Stimulated activated CD4-positive, alpha-beta T cell treated with anti-CD3 and anti-CD28 coated beads, Interleukin-15, amount 100 ng/mL, for 48 hours (primary cell): ENCODE results near the gene DLGAP5.

Experiments
- DNase-seq, 2 donors: peaks; one replicate each; pipeline ENCODE4 v3.0.0-alpha.2; 2020; ENCODE audit warnings: low read depth in 2 of 2

Gene DLGAP5

DNA sequence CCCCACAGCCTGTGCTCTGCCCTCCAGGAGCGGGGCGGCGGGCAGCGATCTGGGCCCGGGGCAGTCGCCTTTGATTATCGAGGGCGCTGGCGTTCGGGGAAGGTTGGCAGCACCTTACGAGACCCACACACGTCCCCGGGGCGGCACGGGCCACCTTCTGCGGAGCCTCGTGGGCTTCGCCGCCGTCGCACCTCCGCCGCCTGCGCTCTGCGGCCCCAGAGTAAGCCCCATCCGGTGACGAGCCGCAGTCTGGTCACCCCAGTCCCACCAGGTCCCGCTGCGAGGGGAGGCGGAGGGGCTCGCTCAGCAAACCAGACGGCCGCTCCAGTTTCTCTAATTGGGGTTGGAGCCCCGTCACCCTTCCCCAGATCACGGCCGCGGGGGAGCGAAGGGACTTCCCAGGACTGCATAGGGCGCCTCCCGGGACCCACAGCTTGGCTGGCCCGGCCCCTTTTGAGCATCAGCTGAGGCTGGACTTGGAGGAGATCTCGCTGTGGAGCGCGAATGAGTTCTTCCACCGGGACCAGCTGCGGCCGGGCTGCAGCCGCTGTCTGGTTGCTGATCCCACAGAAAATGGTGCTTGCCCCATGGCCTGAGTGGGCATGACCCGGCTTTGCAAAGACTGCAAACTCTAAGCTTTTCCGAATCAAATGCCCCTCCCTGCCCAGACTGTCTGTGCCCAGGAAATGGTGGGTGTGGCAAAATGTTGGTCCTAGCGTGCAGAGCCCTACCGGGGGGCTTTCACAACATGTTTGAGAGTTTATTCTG lies 61.8 kb downstream of the DLGAP5 start:
- DNase-seq, result no peak

DNA sequence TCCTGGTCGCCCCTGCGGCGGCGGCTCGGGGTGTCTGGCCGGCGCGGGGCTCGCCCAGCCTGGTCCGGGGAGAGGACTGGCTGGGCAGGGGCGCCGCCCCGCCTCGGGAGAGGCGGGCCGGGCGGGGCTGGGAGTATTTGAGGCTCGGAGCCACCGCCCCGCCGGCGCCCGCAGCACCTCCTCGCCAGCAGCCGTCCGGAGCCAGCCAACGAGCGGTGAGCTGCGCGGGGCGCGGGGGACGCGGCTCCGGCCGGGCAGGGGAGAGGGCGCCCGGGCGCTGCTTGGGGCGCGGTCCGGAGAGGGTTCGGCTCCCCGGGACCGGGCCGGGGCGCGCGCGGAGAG lies 62.3 kb downstream of the DLGAP5 start, which contains the start of gene LGALS3:
Gene LGALS3, plus strand, starts transcription at position 167 of the 342 bp plus-strand sequence. CDS start 8,122 bp downstream, outside the sequence.
- no peak for DNase-seq

DNA sequence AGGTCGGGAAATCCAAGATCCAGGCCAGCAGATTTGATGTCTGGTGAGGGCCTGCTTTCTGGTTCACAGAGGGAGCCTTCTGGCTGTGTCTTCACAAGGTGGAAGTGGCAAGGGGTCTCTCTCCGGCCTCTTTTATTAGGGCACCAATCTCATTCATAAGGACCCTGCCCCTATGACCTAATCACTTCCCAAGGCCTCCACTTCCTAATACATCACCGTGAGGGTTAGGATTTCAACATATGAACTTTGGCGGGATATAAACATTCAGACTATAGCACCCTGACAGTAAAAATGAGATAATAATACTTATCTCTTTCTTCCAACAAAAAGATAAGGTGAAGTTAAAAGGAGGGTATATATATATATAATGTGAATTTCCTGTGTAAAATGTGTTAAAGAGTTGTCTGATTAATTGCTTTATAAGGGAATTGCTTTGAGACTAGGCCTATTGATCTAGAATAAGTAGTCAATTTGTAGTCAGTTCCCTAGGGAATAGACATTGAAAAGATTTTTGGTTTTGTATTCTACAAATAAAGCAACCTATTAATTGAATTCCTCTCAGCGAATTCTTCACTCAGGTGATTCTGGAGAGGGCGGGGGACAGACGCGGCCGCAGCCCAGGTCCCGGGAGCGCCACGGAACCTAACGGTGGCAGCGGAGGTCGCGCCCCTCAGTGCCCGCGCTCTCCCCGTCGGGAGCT lies 62.8 kb downstream of the DLGAP5 start:
- DNase-seq, result no peak

DNA sequence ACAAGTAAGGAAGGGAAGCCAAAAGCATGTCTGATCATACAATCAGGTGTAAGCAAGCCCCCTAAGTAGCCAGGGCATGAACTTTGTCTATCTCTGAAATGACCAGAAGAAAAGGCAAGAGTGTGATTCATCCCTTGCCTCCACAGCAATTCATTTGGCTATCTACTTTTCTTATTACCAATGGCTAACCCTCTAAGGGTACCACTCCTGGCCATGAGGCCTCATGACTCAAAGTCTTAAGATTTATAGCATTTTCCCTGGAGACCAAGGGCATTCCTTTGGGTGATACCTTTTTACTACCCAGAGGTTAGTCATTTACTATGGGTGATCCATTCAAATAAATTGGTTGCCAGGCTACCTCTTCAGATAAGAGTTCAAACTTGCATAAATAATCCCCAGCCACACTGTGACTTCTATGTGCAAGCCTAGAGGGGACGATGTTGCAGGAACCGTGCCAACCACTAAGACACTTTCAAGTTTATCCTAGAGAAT lies 63.9 kb downstream of the DLGAP5 start:
- no peak for DNase-seq

DNA sequence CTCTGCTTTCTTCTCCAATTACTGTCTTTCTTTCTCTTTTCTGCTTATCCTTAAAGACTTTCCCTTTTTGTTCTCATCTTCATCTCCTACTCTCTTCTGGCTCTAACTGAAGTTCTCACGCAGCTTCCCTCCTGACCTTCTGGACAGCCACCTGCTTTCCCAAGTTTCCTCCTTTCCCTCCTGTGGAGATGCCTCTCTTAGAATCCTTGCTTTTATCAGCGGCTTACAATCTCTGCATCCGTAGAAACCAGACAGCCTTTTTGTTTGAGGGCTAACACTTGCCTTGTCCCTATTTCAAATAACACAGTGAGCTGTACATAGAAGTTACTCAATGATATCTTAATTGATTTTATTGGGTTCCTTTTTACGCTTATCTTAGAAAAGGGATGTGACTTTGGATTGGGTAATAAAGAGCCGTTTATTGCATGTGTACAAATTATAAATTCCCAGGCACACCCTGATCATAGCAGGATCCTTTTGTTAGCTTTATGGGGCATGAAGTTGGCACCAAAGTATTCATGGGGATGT lies 64.4 kb downstream of the DLGAP5 start:
- no peak for DNase-seq

DNA sequence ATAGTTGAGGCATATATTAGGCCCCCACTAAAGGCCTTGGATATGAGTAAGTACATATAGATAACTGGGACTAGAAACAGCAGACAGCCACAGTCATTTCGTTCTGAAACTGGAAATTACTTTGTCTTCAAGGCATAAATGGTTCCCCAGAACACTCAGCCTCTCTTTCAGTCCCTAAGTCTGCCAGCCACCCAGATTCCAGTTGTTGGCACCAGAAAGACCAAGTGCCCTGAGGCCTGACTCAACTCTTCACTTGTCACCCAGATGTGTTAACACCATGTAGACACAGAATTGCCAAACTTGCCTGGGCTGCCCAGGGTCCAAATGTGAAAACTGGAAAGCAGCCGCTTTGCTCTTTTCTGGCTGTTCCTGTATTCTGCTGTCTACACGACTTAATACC lies 65.4 kb downstream of the DLGAP5 start:
- DNase-seq, result no peak

DNA sequence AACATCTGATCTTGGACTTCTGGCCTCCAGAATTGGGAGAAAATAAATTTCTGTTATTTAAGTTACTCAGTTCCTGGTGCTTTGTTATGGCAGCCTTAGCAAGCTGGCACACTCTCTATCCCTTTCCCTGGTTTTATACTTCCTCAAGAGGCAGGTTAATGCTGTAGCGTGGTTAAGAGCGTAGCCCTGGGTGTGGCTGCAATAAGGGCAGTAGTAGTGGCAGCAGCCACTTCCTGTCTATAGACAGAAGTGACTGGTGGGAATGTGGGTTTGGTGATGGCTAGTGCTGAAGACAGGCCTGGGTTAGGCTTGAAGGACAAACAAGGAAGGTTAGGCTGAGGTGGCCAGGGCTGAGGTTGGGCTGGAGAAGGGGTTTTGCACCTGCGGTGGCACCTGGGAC lies 66.0 kb downstream of the DLGAP5 start:
- no peak for DNase-seq

DNA sequence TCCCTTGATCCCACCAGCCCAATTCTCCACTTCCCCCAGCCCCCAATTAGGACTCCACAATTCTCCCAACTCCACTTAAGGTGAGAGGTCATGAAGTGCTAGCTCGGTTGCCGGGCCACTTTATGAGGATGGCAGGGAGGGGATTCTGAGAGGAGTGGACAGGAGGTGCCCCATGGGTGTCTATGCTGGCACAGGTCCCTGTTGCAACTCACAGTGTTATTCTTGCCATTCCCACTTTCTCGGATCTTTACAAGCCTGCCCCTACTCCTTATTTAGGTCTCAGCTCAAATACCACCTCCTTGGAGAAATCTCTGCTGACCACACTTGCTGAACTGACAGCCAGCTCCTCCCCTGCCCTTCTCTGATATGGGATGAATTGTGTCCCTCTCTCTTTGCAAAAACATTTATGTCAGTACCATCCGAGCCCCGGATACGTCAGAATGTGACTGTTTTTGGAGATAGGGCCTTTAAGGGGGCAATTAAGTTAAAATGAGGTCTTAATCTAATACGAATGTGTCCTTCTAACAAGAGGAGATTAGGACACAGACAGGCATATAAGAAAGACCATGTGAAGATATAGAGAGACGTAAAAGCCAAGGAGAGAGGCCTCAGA lies 66.5 kb downstream of the DLGAP5 start:
- DNase-seq, result no peak

DNA sequence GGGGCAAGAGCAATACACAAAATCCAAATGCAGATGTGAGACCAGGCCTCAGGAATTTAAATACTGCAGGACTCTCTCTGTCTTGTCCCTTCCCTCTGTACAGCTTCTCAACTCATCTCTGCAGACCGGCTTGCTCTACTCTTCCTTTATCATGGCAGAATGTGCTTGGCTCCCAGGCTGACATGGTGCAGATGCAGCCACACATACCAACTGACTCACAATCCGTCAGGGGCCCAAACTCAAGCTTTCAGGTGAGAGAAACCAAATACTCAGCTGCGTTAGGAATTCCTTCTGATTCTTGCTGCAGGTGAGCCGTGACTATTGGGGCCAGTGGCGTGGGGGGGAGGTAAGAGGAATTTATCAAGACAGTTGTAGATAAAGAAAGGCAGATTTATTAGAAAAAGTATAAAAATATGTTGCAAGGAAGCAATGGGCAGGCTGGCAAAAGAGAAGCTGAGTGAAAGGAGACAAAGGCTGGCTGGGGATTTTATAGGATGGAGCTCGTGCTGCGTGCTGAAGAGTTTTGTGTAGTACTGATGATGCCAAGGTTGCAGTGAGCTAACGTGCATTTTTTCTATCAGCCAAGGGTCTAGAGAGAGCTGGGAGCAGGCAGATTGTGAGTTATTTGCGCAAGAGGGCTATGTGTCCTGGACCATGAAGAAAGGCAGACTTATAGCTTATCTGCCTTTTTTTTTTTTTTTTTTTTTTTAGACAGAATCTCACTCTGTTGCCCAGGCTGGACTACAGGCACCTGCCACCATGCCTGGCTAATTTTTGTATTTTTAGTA lies 67.3 kb downstream of the DLGAP5 start:
- DNase-seq, result no peak

DNA sequence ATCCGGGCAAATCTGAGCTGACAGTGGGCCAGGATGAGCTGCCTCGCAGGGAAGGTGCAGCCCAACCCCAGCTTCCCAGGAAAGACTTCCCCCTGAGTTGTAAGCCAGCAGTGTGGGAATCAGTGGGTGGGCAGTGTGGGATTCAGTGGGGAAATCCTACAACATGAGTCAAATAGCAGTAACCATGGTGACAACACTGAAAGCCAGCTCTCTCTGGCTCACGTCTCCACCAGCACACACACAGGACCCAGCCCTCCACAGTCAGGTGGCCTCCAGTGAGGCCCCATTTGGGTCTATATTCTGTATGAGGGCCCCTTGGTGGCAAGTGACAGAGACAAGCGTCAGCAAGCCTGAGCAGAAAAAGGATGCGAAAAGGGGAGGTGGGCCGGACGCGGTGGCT lies 68.3 kb downstream of the DLGAP5 start:
- no peak for DNase-seq

DNA sequence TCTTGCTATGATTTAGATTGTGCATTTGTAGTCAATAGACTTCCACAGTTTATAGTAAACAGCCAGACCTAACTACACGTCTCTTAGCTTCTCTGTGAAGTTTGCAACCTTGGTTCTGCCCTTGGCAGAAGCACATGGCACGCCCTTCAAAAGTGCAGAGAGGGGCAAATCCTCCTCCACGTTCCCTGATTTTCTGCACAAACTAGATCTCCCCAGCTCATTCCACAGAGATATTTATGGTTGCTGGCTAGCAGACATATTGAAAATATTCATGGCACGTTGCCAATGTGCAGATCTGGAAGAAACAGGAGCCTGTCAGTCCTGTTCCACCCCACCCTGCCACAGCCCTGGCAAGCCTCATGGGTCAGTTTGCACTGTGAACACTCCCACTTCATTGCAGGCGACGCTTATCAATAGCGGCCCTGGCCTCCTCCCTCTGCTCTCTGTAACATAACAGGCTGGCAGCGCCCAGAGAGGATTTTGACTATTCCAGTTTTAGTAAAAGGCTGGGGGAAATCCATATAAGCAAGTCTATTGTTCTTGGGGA lies 68.9 kb downstream of the DLGAP5 start:
- DNase-seq, result no peak

DNA sequence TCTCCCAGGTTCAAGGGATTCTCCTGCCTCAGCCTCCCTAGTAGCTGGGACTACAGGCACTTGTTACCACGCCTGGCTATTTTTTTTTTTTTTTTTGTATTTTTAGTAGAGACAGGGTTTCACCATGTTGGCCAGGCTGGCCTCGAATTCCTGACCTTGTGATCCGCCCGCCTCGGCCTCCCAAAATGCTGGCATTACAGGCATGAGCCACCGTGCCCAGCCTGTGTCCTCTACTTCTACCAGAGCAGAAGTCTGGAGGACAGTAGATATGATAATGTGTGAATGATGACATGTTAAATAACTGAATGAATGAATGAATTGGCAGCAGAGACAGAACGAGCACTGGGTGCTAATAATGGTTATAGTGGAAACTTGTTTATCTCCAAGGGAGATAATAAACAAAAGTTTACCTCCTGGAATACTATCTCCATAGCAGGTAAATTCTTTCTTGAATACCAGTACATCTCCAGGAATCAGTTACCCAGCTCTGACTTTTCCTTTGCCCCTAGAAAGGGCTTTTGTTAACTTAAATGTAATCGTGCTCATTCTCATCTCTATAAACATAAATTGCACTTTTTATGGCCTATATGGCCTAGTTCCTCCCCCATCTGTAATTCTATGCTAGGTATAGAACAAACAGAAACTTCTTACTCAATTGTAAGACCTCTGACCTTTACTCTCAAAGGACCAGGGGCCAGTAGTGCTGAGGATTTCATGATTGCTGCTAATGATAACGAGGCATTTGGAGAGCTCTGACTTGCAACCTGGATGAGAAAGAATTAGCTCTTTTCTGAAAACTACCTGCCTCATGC lies 69.6 kb downstream of the DLGAP5 start:
- no peak for DNase-seq

DNA sequence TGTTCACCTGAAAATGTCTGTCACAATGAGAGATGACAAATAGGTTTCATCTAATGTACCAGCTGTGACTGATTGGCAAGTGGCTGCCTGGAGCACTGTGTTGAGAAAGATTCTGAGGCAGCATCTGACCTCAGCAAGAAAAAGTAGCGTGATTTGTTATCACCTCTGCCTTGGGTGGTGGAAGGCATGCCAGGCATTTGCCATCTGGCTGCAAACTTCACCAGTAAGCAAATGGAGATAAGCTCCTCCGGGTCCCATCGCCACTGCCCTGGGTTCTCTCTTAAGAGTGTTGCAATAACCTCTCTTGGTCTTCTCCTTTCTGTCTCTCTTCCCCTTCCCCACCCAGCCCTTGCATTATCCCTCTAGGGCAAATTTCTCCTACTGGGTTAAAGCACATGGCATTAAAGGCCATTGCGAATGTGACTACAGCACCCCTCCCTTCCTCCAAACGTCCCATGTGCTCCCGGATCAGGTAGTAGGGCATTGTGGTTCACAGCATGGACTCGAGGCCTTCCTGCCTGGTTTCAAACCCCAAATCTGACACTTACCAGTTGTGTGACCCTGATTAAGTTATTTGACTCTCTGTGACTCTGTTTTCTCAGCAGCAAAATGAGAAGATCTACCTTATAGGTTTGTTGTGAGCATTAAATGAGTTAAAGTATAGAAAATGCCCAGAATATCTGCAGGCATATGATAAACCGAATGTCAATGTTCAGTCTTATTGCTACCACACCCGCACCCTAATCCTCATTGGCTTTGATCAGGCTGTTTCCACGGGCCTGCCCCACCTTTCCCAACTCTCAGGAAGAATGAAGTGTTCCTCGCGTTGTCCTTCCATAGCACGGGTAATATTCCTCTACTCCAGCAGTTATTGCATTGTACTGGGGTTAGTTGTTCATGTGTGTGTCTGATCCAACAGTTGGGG lies 70.6 kb downstream of the DLGAP5 start:
- no peak for DNase-seq

DNA sequence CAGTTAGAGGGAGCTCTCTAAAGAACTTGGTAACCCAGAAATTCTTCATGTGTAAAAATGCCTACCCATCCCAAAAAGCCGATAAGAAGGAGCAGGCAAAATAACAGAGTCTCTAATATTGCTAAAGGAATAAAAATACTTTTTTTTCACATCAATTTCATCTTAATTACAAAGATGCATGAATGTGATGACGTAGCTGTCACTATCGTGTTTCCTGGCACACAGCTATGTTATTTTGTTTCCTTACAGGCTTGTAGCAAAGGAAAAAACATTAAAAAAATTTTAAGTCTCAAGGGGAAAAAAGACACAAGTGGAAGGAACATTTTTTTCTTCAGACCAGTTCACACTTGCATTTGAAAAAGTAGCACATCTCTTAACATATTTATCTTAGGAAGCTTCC lies 72.6 kb downstream of the DLGAP5 start:
- no peak for DNase-seq

DNA sequence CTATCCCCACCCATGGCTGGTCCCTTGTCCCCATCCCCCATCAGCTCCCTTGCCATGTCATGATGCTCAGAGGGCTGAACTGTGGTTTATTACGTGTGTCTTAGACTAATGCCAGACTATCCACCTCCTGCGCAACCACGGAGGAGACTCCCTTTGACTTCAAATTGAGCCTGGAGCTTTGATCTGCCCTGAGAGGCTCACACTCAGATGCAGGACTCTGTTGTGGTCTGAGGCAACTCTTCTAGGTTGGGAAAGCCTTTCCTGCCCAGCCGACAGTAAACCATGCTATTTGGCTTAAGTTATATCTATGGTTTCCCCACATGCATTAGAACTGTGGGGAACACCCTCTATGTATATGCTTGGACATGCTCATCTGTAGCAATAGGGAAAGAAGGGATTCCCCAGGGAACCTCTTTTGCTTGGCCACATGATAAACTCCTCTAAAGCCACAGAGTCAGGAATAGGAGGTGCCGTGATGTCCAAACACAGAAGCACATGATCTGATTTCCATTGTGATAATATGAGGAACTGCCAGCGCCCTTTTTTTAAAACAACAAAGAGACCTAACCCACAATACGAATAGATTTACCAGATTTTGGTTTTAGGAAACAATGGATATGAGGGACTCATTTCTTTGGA lies 73.5 kb downstream of the DLGAP5 start:
- no peak for DNase-seq

DNA sequence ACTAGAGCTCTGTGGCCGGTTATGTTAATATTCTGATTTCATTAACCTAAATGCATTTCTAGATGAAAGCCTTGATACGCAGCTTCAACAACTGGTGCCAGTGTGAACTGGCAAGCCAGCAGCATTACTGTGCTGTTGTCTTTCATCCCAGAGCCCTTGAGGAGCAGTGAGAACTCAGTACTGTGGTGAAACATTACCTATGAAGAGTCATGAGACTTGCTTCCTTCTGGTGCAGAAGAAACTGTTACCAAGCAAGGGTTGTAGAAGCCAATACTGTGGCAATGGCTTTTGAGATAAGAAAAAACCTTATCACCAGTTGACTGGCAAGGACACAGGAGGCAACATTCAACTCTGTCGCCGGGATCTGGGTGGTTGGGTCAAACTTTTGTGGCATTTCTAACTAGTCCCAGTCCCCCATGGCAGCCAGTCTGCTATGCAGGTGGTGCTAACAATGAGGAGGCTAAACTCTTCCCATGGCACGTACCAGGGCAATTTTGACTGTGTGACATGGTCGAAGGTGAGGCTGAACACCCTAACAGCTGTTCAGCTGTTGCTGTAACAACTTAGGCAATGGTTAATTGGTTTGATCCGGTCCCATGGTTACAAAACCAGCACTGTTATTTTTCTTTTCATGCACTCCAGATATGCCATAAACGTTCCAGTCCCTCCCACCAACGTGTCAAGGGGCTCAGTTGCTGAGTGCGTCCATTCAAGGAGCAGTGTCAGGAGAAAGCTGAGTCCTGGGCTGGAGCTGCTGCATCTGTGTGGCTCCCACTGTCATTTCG lies 74.9 kb downstream of the DLGAP5 start:
- no peak for DNase-seq

DNA sequence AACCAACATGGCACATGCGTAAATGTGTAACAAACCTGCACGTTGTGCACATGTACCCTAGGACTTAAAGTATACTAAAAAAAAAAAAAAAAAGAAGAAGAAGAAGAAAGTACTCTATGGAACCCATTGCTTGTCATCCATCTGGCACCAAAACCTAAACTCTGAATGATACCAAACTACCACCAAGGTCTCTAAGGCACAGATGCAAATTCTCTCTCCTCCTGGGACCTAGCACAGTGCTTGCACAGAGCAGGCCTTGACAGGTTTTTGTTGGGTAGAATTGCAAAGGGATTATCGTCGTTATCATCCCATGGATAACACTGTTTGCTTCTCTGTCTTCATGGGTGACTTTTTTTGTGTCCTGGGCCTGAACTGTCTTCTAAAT lies 75.5 kb downstream of the DLGAP5 start:
- DNase-seq, result no peak

DNA sequence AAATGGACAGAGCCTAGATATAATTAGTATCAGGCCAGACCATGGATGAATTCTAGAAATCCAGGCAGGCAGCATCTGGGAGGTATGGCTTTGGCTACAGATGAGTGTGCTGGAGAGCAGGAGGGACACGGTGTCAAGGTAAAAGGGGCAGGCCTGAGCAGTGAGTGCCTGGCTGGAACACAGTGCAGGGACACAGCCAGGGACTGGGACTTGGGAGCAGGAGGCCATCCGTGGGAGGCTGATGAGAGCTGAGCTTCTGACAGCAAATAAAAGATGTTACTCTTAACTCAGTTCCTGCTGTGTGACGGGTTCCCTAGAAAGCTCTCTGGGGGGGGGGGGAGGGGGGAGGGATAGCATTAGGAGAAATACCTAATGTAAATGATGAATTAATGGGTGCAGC lies 75.9 kb downstream of the DLGAP5 start:
- no peak for DNase-seq
